Activated B cell treated with CpG ODN at 0.5 μM for 24 hours (primary cell): ENCODE data around the gene CD244. TPM values are rescaled to one million over a fixed set of nuclear protein-coding genes. Genes with fewer than 3 reads are reported as not detected.
"Not testable (repeated sequence)": the region's sequence is repeated elsewhere in the genome, so short reads cannot be mapped to it uniquely, and the experiment has no call there.

ENCODE experiments used
- ATAC-seq: fragments of 200-7000 bp; cut with Tn5 transposase; one replicate; pipeline ENCODE4 v1.10.0; 2021; ENCODE audit warnings: low read depth, mild to moderate bottlenecking, moderate library complexity
- CTCF ChIA-PET: fragments of 350-600 bp; sonication (Branson Sonifier 250); formaldehyde crosslinking; loops from one replicate; lab custom pipeline; 2021; ENCODE audit warnings: antibody characterized with exemption; lab: Charles Lee
- POLR2A ChIA-PET: fragments of 350-600 bp; sonication (Branson Sonifier 250); formaldehyde crosslinking; loops from one replicate; lab custom pipeline; 2021; ENCODE audit warnings: antibody characterized with exemption; lab: Charles Lee
- DNase-seq: peaks from one replicate; pipeline ENCODE4 v3.0.0; 2022
- H3K27ac Mint-ChIP-seq: one replicate; pipeline ENCODE4 v1.8.0; 2020; ENCODE audit warnings: mixed read lengths
- H3K27me3 Mint-ChIP-seq: one replicate; pipeline ENCODE4 v1.8.0; 2021; ENCODE audit warnings: mixed read lengths
- H3K36me3 Mint-ChIP-seq: one replicate; pipeline ENCODE4 v1.8.0; 2021; ENCODE audit warnings: low read depth, mixed read lengths
- H3K4me1 Mint-ChIP-seq: one replicate; pipeline ENCODE4 v1.8.0; 2021; ENCODE audit warnings: mixed read lengths
- H3K4me3 Mint-ChIP-seq: one replicate; pipeline ENCODE4 v1.8.0; 2020; ENCODE audit warnings: mild to moderate bottlenecking, mixed read lengths
- H3K9me3 Mint-ChIP-seq: one replicate; pipeline ENCODE4 v1.8.0; 2020; ENCODE audit warnings: mixed read lengths
- CTCF ChIP-seq: fragments of 200-600 bp; IDR thresholded peaks from one replicate; pipeline ENCODE4 v1.8.0; 2022; ENCODE audit warnings: antibody characterized with exemption, mild to moderate bottlenecking
- intact Hi-C: fragments of 100-400 bp; cut with micrococcal nuclease; formaldehyde crosslinking; loops from one replicate; pipeline ENCODE4 v1.15.1; 2024
- total RNA-seq: library from RNA; stranded (reverse); gene quantifications from 2 replicates; pipeline ENCODE4 v1.2.3, GENCODE V29; 2022

Gene CD244
- total RNA-seq, 1 donor from 2014 or later = not detected

DNA sequence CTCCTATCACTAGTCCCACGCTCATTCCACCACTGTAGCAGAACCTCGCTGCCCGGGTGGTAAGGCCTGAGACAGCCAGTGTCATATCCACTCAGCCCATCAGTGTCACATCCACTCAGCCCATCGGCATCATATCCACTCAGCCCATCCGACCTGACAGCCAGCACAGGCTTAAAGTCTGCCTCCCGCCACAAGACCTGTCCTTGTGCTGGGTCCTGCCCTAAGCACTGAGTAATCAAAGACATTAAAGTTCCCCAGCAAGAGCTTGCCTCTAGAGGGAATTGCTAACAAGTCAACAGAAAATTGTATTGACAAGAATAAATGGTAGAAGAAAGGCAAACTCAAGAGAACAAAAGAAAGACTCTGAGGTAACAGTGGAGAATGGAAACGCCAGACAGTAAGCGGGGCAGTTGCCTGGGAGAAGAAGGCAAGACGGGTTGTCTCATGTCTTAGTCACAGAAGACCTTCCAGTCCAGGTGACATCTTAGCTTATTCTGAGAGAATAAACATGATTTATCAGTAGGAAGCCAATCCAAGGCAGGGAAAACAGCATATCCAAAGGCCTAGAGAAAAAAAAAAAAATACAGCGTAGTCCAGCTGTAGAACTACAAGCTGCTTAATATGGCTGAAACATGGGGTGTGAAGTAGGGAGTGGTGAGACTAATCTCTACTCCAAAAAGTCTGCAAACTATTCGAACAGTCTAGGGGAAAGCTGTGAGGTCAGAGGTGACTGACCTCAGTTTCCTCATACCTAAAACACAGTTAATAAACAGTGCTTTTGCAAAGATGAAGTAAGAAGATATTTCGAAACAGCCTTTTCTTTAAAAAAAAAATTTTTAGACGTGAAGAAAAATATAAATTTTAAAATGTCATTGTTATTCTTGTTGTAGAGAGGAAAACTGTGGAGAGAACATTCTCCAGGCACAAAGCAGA is 21.2 kb upstream of the CD244 start:
- intact Hi-C loops = no loop called here
- CTCF ChIA-PET = interaction anchor here (0.8 to 1.1 kb wide), 2 partner anchors 41 to 43 kb away, joined by 3 read pairs; no protein-coding TSS in a partner anchor
- Mint-ChIP-seq H3K27ac (no peak overlapping the region), H3K9me3 (no peaks in the 10 kb centered on the region), H3K27me3 (peaks cover 3% of the 10 kb centered on the region), H3K4me3 (no peak overlapping the region), H3K4me1 (no peaks in the 10 kb centered on the region), H3K36me3 (no peaks in the 10 kb centered on the region)
- DNase-seq (no peak), ATAC-seq (no peak)
- POLR2A ChIA-PET = interaction anchor here (0.9 kb wide), 1 partner anchor 599 kb away, joined by 5 read pairs; no protein-coding TSS in a partner anchor
- TF ChIP-seq CTCF = no peak

GRCh38 chr1:160882582-160882981 is 19.9 kb upstream of the CD244 start:
- Mint-ChIP-seq H3K9me3 (no peaks in the 10 kb centered on the region), H3K27me3 (peaks cover 5% of the 10 kb centered on the region), H3K4me3 (no peak overlapping the region), H3K27ac (no peak overlapping the region), H3K36me3 (no peaks in the 10 kb centered on the region), H3K4me1 (peaks cover under 1% of the 10 kb centered on the region)
- ChIA-PET CTCF (no interaction called here), POLR2A (no interaction called here)
- no peak for TF ChIP-seq CTCF
- intact Hi-C loops = no loop called here
- DNase-seq (no peak), ATAC-seq (no peak)

- DNase-seq, H3K4me3 Mint-ChIP-seq, ATAC-seq, H3K27me3 Mint-ChIP-seq, intact Hi-C loops, CTCF ChIA-PET, H3K36me3 Mint-ChIP-seq, H3K27ac Mint-ChIP-seq, H3K9me3 Mint-ChIP-seq, H3K4me1 Mint-ChIP-seq, POLR2A ChIA-PET: not testable (repeated sequence)
Measured at GRCh38 chr1:160881264-160881663, 18.6 kb upstream of the CD244 start.

GRCh38 chr1:160880216-160880615 is 17.5 kb upstream of the CD244 start:
- no peak overlapping the region for H3K4me3 Mint-ChIP-seq
- H3K4me1 Mint-ChIP-seq = peaks cover 10% of the 10 kb centered on the region
- H3K27ac Mint-ChIP-seq = no peak overlapping the region
- intact Hi-C loops = no loop called here
- DNase-seq (no peak), ATAC-seq (no peak)
- H3K27me3 Mint-ChIP-seq = peaks cover 2% of the 10 kb centered on the region
- no peaks in the 10 kb centered on the region for H3K36me3 Mint-ChIP-seq
- ChIA-PET POLR2A (no interaction called here), CTCF (no interaction called here)
- no peaks in the 10 kb centered on the region for H3K9me3 Mint-ChIP-seq
- TF ChIP-seq CTCF = no peak

DNA sequence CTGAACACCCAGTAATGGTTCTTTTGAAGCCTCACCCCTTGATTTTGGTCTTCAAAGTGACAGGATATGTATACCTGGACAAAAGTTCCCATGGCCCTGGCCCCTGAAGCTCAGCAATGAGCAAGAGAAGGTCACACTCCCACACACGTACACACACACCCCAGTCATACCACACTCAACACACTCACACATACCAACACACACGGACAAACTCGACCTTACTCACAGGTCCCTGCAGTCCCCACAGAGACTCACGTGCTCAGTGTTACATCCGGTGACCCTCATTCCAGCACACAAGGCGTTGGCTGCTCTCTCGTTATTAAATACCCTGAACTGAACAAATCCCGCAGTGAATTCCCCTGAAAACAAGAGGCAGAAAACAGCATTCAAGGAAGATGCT is 16.4 kb upstream of the CD244 start:
- H3K27ac Mint-ChIP-seq = no peak overlapping the region
- POLR2A ChIA-PET = interaction anchor here (0.6 kb wide), 1 partner anchor 612 kb away, joined by 4 read pairs; no protein-coding TSS in a partner anchor

More for the DNA sequence above, 16.4 kb upstream of the CD244 start:
- Mint-ChIP-seq H3K4me3 (no peak overlapping the region), H3K27me3 (peaks cover 2% of the 10 kb centered on the region), H3K4me1 (peaks cover 14% of the 10 kb centered on the region), H3K9me3 (no peaks in the 10 kb centered on the region), H3K36me3 (no peaks in the 10 kb centered on the region)
- no peak for TF ChIP-seq CTCF
- CTCF ChIA-PET = no interaction called here
- intact Hi-C loops = no loop called here
- DNase-seq (no peak), ATAC-seq (no peak)
